HepG2 (cell line): Measurements from ENCODE around the gene NECTIN2. TPM values are rescaled to one million over a fixed set of nuclear protein-coding genes. Genes with fewer than 3 reads are reported as not detected.

ENCODE experiments used
- AGO1 ChIP-seq: fragments of 200-400 bp; formaldehyde crosslinking; IDR thresholded peaks from 2 replicates; pipeline ENCODE4 v1.6.1; 2017; ENCODE audit warnings: mild to moderate bottlenecking, low read depth, low read length, moderate library complexity; ENCODE audit not compliant: poor library complexity, severe bottlenecking
- GATAD2A ChIP-seq: IDR thresholded peaks from 2 replicates; pipeline ENCODE4 v1.6.1; 2016
- HES4 ChIP-seq: sonication (generic); formaldehyde crosslinking; IDR thresholded peaks from 2 replicates; pipeline ENCODE4 v1.9.0; 2021; ENCODE audit warnings: mild to moderate bottlenecking, missing genetic modification reagents, borderline replicate concordance
- HNRNPUL1 ChIP-seq: fragments of 200-400 bp; formaldehyde crosslinking; IDR thresholded peaks from 2 replicates; pipeline ENCODE4 v1.6.1; 2017; ENCODE audit warnings: low read depth, mild to moderate bottlenecking, low read length, moderate library complexity
- HOXA5 ChIP-seq: sonication (generic); formaldehyde crosslinking; IDR thresholded peaks from 2 replicates; pipeline ENCODE4 v1.4.0; 2020; ENCODE audit warnings: missing genetic modification reagents
- NFKBIZ ChIP-seq: IDR thresholded peaks from 2 replicates; pipeline ENCODE4 v1.6.1; 2018; ENCODE audit warnings: missing genetic modification reagents, missing compliant biosample characterization
- RAD51 ChIP-seq: fragments of 450-650 bp; IDR thresholded peaks from 2 replicates; pipeline ENCODE4 v1.6.1; 2016; ENCODE audit warnings: borderline replicate concordance
- SALL1 ChIP-seq: sonication (generic); formaldehyde crosslinking; IDR thresholded peaks from 2 replicates; pipeline ENCODE4 v1.8.0; 2022; ENCODE audit warnings: mild to moderate bottlenecking, missing genetic modification reagents
- SSRP1 ChIP-seq: IDR thresholded peaks from 2 replicates; pipeline ENCODE4 v1.6.1; 2016; ENCODE audit warnings: control low read depth
- ZFYVE20 ChIP-seq: sonication (generic); formaldehyde crosslinking; IDR thresholded peaks from 2 replicates; pipeline ENCODE4 v1.8.0; 2023; ENCODE audit warnings: low read depth, mild to moderate bottlenecking, moderate library complexity, missing genetic modification reagents, borderline replicate concordance
- ZNF256 ChIP-seq: sonication (generic); formaldehyde crosslinking; conservative IDR thresholded peaks from 2 replicates; pipeline ENCODE4 v1.4.0; 2020; ENCODE audit warnings: missing genetic modification reagents
- ZNF790 ChIP-seq: sonication (generic); formaldehyde crosslinking; IDR thresholded peaks from 2 replicates; pipeline ENCODE4 v1.8.0; 2022; ENCODE audit warnings: missing genetic modification reagents, mild to moderate bottlenecking, borderline replicate concordance
- polyA plus RNA-seq, 8 experiments: library from polyadenylated mRNA; depleted of rRNA in 3 of 8; stranded (reverse) in 7 of 8; unstranded in 1 of 8; fragments of >200 nt; fragmentation: Illumina TruSeq in 4 of 8; extraction: Trizol in 4 of 8; gene quantifications; 2 replicates each; pipeline versions ENCODE4 v1.2.1 to v1.2.3, GENCODE V29; 2011 to 2016; ENCODE audit warnings: low read depth in 4 of 8, missing spikeins in 1 of 8, mixed read lengths in 1 of 8; ENCODE audit not compliant: insufficient read depth in 1 of 8
- total RNA-seq, 5 experiments: library from RNA; depleted of rRNA; stranded (reverse); fragments of >200 nt; fragmentation: Illumina TruSeq; extraction: Trizol; gene quantifications; 2 replicates each; pipeline ENCODE4 v1.2.3, GENCODE V29; 2016; ENCODE audit warnings: low read depth in 1 of 5
- TF ChIP-seq, protein P1 (sequence below), 2 experiments: fragments of 450-650 bp in 1 of 2; sonication (generic) in 1 of 2; formaldehyde crosslinking in 1 of 2; IDR thresholded peaks; 2 replicates each; pipeline versions ENCODE4 v1.6.1 to v1.8.0; 2016 to 2022; ENCODE audit warnings: antibody characterized with exemption in 1 of 2, mild to moderate bottlenecking in 1 of 2, missing genetic modification reagents in 1 of 2
- TF ChIP-seq, protein P2 (sequence below): sonication (generic); formaldehyde crosslinking; IDR thresholded peaks from 2 replicates; pipeline ENCODE4 v1.4.0; 2020; ENCODE audit warnings: missing genetic modification reagents, borderline replicate concordance

Gene NECTIN2
- total and polyA plus RNA-seq, 2 of the 13 experiments (the other 11 are each of a cell fraction or from before 2014, with no cell fraction given): 75.4 to 114 TPM

DNA sequence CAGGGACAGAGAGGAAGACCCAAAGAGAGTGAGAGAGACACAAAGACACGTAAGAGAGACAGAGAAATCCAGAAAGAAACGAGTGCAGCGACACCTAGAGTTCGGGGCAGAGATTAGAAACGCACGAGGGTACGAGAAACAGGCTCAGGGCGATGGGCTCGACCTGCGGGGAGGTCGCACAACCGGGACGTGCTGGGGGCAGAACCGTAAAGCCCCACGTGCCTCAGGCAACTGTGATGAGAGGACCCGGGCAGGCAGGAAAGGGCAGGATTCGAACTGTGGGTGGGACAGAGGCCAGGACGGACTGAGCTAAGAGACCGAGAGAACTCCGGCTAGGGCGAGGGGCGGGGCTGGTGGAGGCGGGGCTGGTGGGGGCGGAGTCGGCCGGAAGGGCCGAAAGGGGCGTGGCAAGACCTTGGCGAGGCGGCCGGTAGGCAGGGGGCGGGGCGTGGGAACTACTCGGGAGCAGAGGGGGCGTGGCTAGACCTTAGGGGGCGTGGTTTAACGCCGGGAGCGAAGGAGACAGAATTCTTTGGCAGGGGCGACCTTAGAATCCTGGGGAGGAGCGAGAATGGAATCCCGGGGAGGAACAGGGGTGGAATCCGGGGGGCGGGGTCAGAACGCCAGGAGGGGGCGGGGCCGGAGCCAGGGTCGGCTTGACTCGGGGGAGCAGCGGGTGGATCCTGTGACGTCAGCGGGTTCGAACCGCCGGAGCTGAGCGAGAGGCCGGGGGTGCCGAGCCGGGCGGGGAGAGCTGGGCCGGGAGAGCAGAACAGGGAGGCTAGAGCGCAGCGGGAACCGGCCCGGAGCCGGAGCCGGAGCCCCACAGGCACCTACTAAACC is at the start of gene NECTIN2 (continued):
- TF ChIP-seq, protein P1, sequence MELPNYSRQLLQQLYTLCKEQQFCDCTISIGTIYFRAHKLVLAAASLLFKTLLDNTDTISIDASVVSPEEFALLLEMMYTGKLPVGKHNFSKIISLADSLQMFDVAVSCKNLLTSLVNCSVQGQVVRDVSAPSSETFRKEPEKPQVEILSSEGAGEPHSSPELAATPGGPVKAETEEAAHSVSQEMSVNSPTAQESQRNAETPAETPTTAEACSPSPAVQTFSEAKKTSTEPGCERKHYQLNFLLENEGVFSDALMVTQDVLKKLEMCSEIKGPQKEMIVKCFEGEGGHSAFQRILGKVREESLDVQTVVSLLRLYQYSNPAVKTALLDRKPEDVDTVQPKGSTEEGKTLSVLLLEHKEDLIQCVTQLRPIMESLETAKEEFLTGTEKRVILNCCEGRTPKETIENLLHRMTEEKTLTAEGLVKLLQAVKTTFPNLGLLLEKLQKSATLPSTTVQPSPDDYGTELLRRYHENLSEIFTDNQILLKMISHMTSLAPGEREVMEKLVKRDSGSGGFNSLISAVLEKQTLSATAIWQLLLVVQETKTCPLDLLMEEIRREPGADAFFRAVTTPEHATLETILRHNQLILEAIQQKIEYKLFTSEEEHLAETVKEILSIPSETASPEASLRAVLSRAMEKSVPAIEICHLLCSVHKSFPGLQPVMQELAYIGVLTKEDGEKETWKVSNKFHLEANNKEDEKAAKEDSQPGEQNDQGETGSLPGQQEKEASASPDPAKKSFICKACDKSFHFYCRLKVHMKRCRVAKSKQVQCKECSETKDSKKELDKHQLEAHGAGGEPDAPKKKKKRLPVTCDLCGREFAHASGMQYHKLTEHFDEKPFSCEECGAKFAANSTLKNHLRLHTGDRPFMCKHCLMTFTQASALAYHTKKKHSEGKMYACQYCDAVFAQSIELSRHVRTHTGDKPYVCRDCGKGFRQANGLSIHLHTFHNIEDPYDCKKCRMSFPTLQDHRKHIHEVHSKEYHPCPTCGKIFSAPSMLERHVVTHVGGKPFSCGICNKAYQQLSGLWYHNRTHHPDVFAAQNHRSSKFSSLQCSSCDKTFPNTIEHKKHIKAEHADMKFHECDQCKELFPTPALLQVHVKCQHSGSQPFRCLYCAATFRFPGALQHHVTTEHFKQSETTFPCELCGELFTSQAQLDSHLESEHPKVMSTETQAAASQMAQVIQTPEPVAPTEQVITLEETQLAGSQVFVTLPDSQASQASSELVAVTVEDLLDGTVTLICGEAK (IDR thresholded peaks at IDR 0.05): no peak
- TF ChIP-seq, protein P1 (CRISPR knock-in tag; IDR thresholded peaks at IDR 0.05): no peak
- TF ChIP-seq GATAD2A (CRISPR knock-in tag) (no peak), AGO1 (no peak), SALL1 (peak; percentile 78), ZNF790 (CRISPR knock-in tag) (no peak), HES4 (no peak), ZNF256 (CRISPR knock-in tag) (no peak), HNRNPUL1 (no peak), SSRP1 (CRISPR knock-in tag) (no peak), RAD51 (no peak), HOXA5 (no peak), NFKBIZ (CRISPR knock-in tag) (no peak), ZFYVE20 (CRISPR knock-in tag) (no peak)
- TF ChIP-seq, protein P2, sequence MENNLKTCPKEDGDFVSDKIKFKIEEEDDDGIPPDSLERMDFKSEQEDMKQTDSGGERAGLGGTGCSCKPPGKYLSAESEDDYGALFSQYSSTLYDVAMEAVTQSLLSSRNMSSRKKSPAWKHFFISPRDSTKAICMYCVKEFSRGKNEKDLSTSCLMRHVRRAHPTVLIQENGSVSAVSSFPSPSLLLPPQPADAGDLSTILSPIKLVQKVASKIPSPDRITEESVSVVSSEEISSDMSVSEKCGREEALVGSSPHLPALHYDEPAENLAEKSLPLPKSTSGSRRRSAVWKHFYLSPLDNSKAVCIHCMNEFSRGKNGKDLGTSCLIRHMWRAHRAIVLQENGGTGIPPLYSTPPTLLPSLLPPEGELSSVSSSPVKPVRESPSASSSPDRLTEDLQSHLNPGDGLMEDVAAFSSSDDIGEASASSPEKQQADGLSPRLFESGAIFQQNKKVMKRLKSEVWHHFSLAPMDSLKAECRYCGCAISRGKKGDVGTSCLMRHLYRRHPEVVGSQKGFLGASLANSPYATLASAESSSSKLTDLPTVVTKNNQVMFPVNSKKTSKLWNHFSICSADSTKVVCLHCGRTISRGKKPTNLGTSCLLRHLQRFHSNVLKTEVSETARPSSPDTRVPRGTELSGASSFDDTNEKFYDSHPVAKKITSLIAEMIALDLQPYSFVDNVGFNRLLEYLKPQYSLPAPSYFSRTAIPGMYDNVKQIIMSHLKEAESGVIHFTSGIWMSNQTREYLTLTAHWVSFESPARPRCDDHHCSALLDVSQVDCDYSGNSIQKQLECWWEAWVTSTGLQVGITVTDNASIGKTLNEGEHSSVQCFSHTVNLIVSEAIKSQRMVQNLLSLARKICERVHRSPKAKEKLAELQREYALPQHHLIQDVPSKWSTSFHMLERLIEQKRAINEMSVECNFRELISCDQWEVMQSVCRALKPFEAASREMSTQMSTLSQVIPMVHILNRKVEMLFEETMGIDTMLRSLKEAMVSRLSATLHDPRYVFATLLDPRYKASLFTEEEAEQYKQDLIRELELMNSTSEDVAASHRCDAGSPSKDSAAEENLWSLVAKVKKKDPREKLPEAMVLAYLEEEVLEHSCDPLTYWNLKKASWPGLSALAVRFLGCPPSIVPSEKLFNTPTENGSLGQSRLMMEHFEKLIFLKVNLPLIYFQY (CRISPR knock-in tag): no peak; the same call in 1 of the 2 replicates
